ENCODE results near the gene IL7R.

IL7R gene

GRCh38 chr5:35880156-35880555 lies 23.5 kb downstream of the IL7R start:
- DNase-seq (ENCODE audit: low read depth in 2 of 2): no peak
- TF ChIP-seq CTCF (IDR thresholded peaks at IDR 0.05; ENCODE audit: low read depth, low read length): no peak
- H3K4me3 ChIP-seq (replicated peaks in 1 of 2; ENCODE audit: low read depth in 2 of 2, low read length in 2 of 2): no peak overlapping the region

GRCh38 chr5:35881758-35882157 lies 25.1 kb downstream of the IL7R start:
- no peak for TF ChIP-seq CTCF (IDR thresholded peaks at IDR 0.05; ENCODE audit: low read depth, low read length)
- no peak overlapping the region for H3K4me3 ChIP-seq (replicated peaks in 1 of 2; ENCODE audit: low read depth in 2 of 2, low read length in 2 of 2)
- no peak for DNase-seq (ENCODE audit: low read depth in 2 of 2)

GRCh38 chr5:35884191-35884769 lies 27.6 kb downstream of the IL7R start:
- H3K4me3 ChIP-seq (replicated peaks in 1 of 2; ENCODE audit: low read depth in 2 of 2, low read length in 2 of 2): no peak overlapping the region
- peak; percentile 59 to 86 for DNase-seq (ENCODE audit: low read depth in 2 of 2)
- no peak for TF ChIP-seq CTCF (IDR thresholded peaks at IDR 0.05; ENCODE audit: low read depth, low read length)

GRCh38 chr5:35884773-35885172 lies 28.1 kb downstream of the IL7R start:
- no peak for TF ChIP-seq CTCF (IDR thresholded peaks at IDR 0.05; ENCODE audit: low read depth, low read length)
- H3K4me3 ChIP-seq (replicated peaks in 1 of 2; ENCODE audit: low read depth in 2 of 2, low read length in 2 of 2): no peak overlapping the region
- DNase-seq (ENCODE audit: low read depth in 2 of 2): no peak

GRCh38 chr5:35886381-35886780 lies 29.7 kb downstream of the IL7R start:
- no peak for DNase-seq (ENCODE audit: low read depth in 2 of 2)
- TF ChIP-seq CTCF (IDR thresholded peaks at IDR 0.05; ENCODE audit: low read depth, low read length): no peak
- no peak overlapping the region for H3K4me3 ChIP-seq (replicated peaks in 1 of 2; ENCODE audit: low read depth in 2 of 2, low read length in 2 of 2)

GRCh38 chr5:35887321-35888100 lies 30.8 kb downstream of the IL7R start:
- TF ChIP-seq CTCF (IDR thresholded peaks at IDR 0.05; ENCODE audit: low read depth, low read length): no peak
- no peak overlapping the region for H3K4me3 ChIP-seq (replicated peaks in 1 of 2; ENCODE audit: low read depth in 2 of 2, low read length in 2 of 2)
- no peak for DNase-seq (ENCODE audit: low read depth in 2 of 2)
